NCI-H146 treated with DMSO at 0.1 percent for 48 hours (cell line): ENCODE results near the gene DUSP16.
A peak's percentile ranks its signal among the peaks of the same experiment; 100 is the strongest.

ENCODE experiments used
- DNase-seq: peaks from one replicate; lab custom pipeline; 2025; ENCODE audit not compliant: unreplicated experiment; lab: John Stamatoyannopoulos, UW

The DUSP16 gene

GRCh38 chr12:12550277-12550676, 12.4 kb downstream of the DUSP16 start:
- no peak for DNase-seq

GRCh38 chr12:12549426-12549825, 13.2 kb downstream of the DUSP16 start:
- DNase-seq, result no peak

GRCh38 chr12:12548713-12549112, 13.9 kb downstream of the DUSP16 start:
- no peak for DNase-seq

GRCh38 chr12:12546314-12546772, 16.3 kb downstream of the DUSP16 start:
- peak; percentile 100 for DNase-seq

- no peak for DNase-seq
Observed at GRCh38 chr12:12543959-12544358, 18.7 kb downstream of the DUSP16 start.

- no peak for DNase-seq
Observed at GRCh38 chr12:12542964-12543363, 19.7 kb downstream of the DUSP16 start.

- DNase-seq, result no peak
Observed at GRCh38 chr12:12542286-12542685, 20.4 kb downstream of the DUSP16 start.

GRCh38 chr12:12541782-12542181, 20.9 kb downstream of the DUSP16 start:
- no peak for DNase-seq

GRCh38 chr12:12540261-12541013, 22.2 kb downstream of the DUSP16 start:
- no peak for DNase-seq

GRCh38 chr12:12539028-12539810, 23.4 kb downstream of the DUSP16 start:
- no peak for DNase-seq

- DNase-seq, result no peak
Observed at GRCh38 chr12:12538535-12538934, 24.1 kb downstream of the DUSP16 start.

GRCh38 chr12:12537421-12537820, 25.2 kb downstream of the DUSP16 start:
- DNase-seq, result no peak

- no peak for DNase-seq
Observed at GRCh38 chr12:12534975-12535374, 27.7 kb downstream of the DUSP16 start.

- DNase-seq, result no peak
Observed at GRCh38 chr12:12534166-12534866, 28.3 kb downstream of the DUSP16 start.

GRCh38 chr12:12533238-12533829, 29.3 kb downstream of the DUSP16 start:
- no peak for DNase-seq

GRCh38 chr12:12531194-12531593, 31.5 kb downstream of the DUSP16 start:
- no peak for DNase-seq

- no peak for DNase-seq
Observed at GRCh38 chr12:12529783-12530421, 32.8 kb downstream of the DUSP16 start.

GRCh38 chr12:12528361-12529270, 34.0 kb downstream of the DUSP16 start:
- no peak for DNase-seq

- no peak for DNase-seq
Observed at GRCh38 chr12:12527820-12528296, 34.8 kb downstream of the DUSP16 start.

GRCh38 chr12:12524128-12524527, 38.5 kb downstream of the DUSP16 start:
- DNase-seq, result no peak
